Kidney epithelial cell (primary cell): Measurements from ENCODE around the gene GDPD1. TPM values are rescaled to one million over a fixed set of nuclear protein-coding genes. Genes with fewer than 3 reads are reported as not detected.

Source experiments
- DNase-seq: peaks from one replicate; pipeline ENCODE4 v3.0.0-alpha.2; 2010; ENCODE audit warnings: low read depth
- H3K27me3 ChIP-seq: 2 replicates; pipeline ENCODE4 v1.6.0; 2011; ENCODE audit warnings: low read length; ENCODE audit not compliant: control insufficient read depth, insufficient read depth
- H3K36me3 ChIP-seq: 2 replicates; pipeline ENCODE4 v1.5.1; 2011; ENCODE audit warnings: low read length; ENCODE audit not compliant: control insufficient read depth, insufficient read depth
- H3K4me3 ChIP-seq: 2 replicates; pipeline ENCODE4 v1.5.1; 2011; ENCODE audit warnings: low read depth, mild to moderate bottlenecking, control low read depth, low read length
- CTCF ChIP-seq: IDR thresholded peaks from 2 replicates; pipeline ENCODE4 v1.5.1; 2011; ENCODE audit warnings: mild to moderate bottlenecking, moderate library complexity, low read length, control low read depth, inconsistent platforms; ENCODE audit not compliant: insufficient read depth, poor library complexity, severe bottlenecking
- total RNA-seq: library from RNA; depleted of rRNA; stranded (reverse); fragments of >200 nt; gene quantifications from 2 replicates; pipeline ENCODE4 v1.2.3, GENCODE V29; 2015

GDPD1 gene
- total RNA-seq, 1 donor from 2014 or later = 1.7 TPM

GRCh38 chr17:59180626-59181025 is 39.7 kb upstream of the GDPD1 start:
- DNase-seq = no peak
- no peak overlapping the region for H3K4me3 ChIP-seq
- TF ChIP-seq CTCF = no peak
- no peaks in the 10 kb centered on the region for H3K36me3 ChIP-seq
- no peaks in the 10 kb centered on the region for H3K27me3 ChIP-seq

DNA sequence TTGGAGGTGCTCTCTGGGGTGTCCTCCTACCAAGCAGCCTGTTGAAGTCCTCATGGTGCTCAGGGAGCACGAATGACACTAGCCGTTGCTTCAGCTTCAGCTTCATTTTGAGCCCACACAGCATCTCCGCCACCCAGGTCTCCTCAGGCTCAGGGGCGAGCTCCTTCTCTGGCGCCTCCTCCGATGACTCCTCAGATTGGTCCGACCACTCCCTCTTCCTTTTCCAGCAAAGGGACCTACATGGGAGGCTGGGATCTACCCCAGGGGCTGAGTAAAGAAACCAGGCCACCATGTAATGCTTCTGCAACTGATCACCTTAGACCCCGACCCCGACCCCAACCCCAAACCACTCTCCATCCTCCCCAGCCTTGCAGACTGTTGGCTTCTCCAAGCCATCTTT is 38.8 kb upstream of the GDPD1 start:
- no peaks in the 10 kb centered on the region for H3K36me3 ChIP-seq
- H3K27me3 ChIP-seq = no peaks in the 10 kb centered on the region
- DNase-seq = no peak
- no peak for TF ChIP-seq CTCF
- H3K4me3 ChIP-seq = no peak overlapping the region

- H3K36me3 ChIP-seq = no peaks in the 10 kb centered on the region
- TF ChIP-seq CTCF = no peak
- no peak for DNase-seq
- no peak overlapping the region for H3K4me3 ChIP-seq
- no peaks in the 10 kb centered on the region for H3K27me3 ChIP-seq
These were observed 34.3 kb upstream of the GDPD1 start for GRCh38 chr17:59185997-59186396.

DNA sequence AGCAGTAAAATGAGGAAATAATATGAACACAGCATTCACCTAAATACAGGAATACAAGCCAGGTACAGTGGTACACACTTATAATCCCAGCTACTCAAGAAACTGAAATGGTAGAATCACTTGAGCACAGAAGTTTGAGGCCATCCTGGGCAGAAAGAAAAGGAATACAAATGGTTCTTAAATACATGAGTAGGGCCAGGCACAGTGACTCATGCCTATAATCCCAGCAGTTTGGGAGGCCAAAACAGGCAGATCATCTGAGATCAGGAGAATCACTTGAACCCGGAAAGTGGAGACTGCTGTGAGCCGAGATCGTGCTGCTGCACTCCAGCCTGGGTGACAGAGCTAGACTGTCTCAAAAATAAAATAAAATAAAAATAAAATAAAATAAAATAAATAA is 33.5 kb upstream of the GDPD1 start:
- Histone ChIP-seq H3K36me3 (no peaks in the 10 kb centered on the region), H3K27me3 (no peaks in the 10 kb centered on the region), H3K4me3 (no peak overlapping the region)
- no peak for TF ChIP-seq CTCF
- no peak for DNase-seq

- Histone ChIP-seq H3K27me3 (no peaks in the 10 kb centered on the region), H3K36me3 (peaks cover 1% of the 10 kb centered on the region), H3K4me3 (no peak overlapping the region)
- no peak for DNase-seq
- TF ChIP-seq CTCF = no peak
These were observed 29.5 kb upstream of the GDPD1 start for GRCh38 chr17:59190806-59191205.

DNA sequence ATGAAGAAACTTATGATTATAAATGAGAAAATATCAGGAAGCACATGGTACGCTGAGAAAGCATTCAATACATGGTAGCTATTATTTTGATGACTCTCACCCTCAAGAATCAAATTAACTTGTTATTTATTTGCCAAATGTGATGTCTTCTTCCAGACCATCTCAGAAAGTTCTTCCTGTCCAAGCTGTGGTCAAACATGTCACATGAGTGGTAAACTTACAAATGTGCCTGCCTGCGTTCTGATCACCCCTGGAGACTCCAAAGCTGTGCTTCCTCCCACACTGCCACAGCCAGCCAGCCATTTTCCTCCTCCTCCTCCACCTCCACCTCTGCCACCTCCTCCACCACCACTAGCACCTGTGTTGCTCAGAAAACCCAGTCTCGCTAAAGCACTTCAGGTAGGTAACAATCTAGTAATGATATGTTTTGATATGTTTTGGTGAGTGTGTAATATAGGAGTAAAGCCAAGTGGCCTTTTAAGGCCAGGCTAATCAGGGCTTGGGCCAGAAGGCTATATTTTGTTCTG is 26.9 kb upstream of the GDPD1 start:
- peaks cover 1% of the 10 kb centered on the region for H3K36me3 ChIP-seq
- no peak for DNase-seq

More for the DNA sequence above, 26.9 kb upstream of the GDPD1 start:
- Histone ChIP-seq H3K27me3 (no peaks in the 10 kb centered on the region), H3K4me3 (no peak overlapping the region)
- TF ChIP-seq CTCF = no peak
